Stimulated activated CD8-positive, alpha-beta memory T cell treated with anti-CD3 and anti-CD28 coated beads, Interleukin-7, amount 100 ng/mL, for 48 hours (primary cell): ENCODE measurements around the gene MID2.
"Not testable (repeated sequence)": the region's sequence is repeated elsewhere in the genome, so short reads cannot be mapped to it uniquely, and the experiment has no call there.

Experiments used
- DNase-seq, 2 donors: peaks; one replicate each; pipeline ENCODE4 v3.0.0-alpha.2; 2020; ENCODE audit warnings: low read depth in 1 of 2; ENCODE audit errors: extremely low read depth in 1 of 2

MID2 gene

DNA sequence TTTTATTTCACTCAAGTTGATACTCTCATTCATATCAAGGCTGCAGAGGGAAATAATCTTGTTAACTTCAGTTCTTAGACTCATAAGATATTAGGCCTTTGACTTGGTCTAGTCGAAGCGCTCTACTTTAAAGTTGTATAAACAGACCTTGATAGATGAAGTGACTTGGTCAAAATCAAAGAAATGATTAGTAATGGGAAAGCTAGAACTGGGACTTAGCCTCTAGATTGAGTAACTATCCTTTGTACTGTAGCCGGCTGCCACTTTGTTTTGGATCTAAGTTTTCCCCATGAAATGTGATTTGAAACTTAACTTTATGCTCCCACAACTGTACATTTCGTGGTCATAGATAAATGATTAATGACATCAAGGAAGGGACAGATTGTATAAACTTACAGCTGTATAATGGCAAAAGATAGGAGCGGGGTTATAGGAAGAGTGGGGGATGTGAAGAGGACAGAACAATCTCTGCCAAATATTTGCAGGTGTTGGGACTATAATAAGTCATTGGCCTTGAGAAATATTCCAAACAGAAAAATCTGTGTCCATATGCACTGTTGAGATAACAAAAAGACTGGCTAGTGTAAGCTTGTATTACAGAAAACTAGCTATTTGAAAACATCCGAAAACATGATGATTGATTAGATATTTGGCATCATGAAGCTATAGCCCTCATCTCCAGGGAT, 17.2 kb downstream of the MID2 start:
- DNase-seq: no peak

DNA sequence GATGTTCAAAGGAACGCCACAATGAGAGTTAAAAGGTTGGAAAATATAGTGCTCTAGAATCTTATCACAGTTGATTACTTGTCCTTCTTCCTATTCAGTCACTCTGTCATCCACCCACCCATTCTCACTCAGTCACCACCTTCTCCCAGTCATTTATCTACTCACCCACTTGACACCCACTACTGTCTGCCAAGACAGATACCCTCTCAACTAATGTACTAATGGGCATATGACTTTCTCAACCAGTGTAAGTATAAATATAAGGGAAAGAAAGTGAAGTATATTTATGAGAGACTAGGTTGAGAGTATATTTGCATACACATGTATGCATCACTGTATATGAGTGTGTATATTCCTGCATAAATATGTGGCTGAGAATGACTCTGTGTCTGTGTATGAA, 20.0 kb downstream of the MID2 start:
- DNase-seq: no peak

DNA sequence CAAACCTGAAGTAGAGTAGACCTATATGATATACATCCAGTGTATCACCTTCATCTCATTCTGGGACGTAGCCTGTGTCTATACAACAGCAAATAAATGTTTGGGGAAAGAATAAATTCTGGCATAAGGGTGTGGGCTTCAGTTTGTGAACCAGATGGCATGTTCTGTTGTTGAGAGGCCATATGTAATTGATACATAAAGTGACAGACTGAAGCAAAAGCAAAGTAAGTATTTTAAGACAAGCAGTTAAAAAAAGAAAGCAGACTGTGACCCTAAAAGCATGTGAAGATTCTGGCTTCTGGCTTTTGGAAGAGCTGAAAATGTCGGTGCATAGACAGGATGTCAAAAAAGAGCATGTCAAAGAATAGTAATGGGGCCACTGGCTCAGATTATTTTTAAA, 22.9 kb downstream of the MID2 start:
- DNase-seq: no peak

DNA sequence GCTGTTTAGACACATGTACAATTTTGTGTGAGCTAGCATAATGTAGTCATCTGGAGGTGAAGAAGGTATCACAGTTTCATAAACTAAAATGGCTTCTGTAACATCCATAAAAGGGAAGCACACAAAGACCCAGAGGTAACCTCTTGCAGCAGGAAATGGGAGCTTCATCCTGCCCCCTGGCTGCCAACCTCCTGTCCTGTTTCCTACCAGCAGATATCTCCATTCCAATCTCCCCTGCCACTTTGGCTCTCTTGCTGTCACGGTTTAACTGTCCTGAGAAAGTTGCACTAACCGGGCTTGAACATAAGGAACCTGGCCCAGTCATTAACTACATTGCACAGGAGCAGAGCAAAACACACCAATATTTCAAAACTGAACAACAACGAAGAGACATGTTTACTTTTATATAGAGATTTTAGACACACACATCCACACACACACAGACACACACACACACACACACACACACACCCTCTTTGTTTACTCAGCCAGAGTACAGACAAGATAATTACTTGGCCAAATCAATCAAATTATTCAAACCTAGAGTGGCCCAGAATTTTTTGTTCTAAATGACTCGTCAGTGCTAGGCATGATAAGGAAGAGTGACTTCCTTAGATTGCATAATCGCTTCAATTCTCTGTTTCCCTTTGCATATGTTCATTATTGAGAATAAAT, 24.2 kb downstream of the MID2 start:
- DNase-seq: no peak

DNA sequence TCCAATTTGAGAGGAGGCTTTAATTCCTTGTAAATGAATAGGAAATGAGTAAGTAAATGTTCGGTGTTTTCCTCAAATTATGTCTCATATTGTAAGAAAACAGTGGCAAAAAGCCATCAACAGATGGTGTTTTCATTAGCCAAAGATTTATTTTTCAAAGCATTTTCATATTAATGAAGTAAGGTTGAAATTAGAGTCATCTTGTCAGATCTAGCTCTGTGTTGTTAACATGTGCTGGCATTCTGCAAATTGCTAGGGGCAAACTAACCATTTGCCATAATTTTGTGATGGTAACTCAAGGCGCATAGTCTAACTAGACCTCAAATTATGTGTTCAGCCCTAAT, 24.7 kb downstream of the MID2 start:
- no peak for DNase-seq

DNA sequence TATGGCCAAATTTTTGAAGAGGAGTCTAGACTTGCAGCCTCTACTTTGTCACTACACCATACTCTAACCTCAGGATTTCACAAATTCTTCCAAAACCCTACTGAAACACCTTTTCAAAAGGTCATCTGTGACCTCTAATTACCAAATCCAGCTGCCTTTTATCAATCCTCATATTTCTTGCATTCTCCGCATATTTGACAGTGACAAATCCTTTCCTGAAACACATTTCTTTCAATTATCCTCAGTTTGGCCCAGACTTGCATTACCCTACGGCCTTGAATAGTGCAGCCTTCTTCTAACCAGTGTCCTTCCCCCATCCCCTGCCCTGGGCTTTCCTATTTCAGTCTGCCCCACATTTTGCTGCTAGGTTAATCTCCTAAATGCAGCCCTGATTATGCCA, 25.5 kb downstream of the MID2 start:
- DNase-seq: no peak

DNA sequence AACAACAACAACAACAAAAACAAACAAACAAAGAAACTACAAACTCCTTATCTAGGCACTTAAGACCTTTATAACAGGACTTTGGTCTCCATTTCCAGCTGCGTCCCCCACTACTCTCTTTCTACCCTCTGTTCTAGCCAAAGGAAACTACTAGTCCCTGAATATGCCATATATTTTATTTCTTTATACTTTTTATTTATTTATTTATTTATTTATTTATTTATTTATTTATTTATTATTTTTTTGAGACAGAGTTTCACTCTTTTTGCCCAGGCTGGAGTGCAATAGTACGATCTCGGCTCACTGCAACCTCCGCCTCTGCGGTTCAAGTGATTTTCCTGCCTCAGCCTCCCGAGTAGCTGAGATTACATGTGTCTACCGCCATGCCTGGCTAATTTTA, 26.0 kb downstream of the MID2 start:
- DNase-seq: not testable (repeated sequence)

DNA sequence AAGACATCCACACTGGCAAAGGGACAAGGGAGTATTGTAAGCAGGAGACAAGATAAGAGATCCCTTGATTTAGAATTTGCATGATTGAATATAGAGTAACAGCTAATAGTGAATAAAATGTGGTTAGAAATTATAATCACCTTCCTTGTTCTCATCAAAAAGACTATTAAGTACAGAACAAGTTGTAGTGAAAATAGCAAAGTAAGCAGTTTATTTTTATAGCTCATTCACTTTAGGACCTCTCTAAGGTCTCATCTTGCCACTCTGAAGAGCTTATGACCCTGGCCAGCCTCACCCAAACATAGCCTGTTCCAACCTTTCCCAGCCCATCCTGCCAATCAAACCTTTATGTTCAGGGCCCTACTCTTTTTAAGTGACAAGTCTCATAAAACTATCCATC, 30.6 kb downstream of the MID2 start:
- no peak for DNase-seq

DNA sequence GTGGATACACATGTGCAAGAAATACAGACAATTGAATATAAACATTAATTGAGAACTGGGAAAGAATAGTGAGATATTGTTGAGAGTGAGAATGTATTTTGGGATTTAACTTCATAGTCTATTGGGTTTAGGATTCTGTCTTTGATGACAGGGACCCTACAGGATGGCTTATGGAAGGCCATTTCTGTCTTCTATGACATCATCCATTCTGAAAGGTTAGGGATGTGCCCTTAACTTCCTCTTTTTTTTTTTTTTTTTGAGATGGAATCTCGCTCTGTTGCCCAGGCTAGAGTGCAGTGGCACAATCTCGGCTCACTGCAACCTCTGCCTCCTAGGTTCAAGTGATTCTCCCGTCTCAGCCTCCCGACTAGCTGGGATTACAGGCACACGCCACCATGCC, 31.4 kb downstream of the MID2 start:
- not testable (repeated sequence) for DNase-seq

DNA sequence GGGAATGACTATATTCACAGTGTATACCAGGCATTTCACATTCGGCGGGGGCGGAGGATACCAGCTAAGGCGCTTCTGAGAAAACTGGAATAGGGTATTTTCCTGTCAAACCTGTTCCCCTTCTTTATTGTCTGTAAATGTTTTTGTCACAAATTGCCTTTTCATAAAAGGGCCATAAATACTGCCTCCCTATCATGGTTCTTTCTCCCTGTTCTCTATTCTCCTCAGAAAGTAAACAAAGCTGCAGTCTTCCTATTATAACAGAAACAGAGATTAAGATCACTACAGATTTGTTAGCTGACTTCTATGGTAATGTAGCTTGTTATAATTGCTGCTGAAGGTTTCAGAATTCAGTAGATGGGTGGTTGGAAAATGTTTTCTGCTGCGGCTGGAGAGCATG, 32.2 kb downstream of the MID2 start:
- no peak for DNase-seq

DNA sequence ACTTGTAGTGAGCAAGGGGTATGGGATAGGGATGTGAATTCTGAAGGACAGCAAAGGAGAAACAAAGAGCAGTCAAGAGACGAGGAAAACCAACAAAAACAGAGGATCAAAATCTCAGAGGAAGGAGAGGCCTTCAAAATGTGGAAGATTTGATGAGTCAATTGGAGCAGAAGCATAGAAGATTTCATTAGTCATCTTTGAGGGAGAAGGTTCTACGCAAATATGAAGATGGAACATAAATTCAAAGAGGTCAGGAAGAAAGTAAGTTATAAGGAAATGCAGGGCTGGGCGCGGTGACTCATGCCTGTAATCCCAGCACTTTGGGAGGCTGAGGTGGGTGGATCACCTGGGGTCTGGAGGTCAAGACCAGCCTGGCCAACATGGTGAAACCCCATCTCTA, 35.4 kb downstream of the MID2 start:
- no peak for DNase-seq

DNA sequence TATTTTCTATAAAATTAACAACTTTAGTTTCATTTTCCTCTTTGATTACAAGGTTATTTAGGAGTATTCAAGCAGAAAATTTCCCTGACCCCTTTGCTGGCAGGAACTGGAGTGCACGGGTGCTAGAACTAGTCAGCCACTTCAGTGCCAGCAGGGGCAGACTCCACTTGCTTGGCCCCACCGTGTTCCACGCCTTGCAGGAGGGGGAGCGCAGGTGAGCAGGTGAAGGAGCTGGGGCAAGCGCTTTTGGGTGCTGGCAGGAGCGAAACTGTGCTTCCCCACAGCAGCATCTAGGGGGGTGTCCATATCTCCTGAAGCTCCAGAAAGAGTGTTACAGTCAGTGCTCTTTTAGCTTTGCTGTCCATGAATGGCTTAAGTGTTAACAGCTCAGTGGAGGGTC, 45.5 kb downstream of the MID2 start:
- DNase-seq: no peak

DNA sequence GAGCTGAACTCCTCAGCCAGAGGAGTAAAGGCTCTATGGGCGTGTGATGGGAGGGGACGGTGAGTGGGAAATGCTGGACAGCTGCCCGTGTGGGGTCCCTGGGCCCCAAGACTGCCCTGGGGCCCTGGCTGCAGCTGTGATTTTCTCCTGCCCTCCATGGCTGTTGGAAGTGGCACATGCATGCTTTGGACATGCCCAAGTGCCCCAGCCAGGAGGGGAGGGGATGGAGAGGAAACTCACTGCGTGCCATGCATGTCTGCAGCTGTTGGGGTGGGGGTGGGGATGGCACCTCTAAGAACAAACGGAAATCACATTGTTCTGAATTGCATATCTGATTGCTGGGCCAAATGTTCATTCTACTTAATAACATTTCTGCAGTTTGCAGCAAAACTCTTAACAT, 52.4 kb downstream of the MID2 start:
- no peak for DNase-seq

DNA sequence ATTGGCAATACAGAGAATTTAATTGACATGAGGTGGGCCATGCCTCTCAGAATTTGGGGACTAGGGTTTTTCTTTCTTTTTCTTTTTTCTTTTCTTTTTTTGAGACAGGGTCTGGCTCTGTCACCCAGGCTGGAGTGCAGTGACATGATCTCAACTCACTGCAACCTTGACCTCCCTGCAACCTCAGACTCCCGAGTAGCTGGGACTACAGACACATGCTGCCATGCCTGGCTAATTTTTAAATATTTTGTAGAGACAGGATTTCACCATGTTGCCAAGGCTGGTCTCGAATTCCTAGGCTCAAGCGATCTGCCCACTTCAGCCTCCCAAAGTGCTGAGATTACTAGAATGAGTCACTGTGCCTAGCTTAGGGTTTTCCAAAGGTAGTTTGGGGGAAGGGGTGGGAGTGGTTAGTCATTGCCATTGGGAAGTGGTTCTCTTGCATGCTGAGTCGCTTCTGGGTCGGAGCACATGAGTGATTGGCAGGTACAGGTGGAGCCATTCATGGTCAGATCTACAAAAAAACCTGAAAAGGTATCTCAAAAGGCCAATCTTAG, 54.5 kb downstream of the MID2 start:
- DNase-seq: no peak

DNA sequence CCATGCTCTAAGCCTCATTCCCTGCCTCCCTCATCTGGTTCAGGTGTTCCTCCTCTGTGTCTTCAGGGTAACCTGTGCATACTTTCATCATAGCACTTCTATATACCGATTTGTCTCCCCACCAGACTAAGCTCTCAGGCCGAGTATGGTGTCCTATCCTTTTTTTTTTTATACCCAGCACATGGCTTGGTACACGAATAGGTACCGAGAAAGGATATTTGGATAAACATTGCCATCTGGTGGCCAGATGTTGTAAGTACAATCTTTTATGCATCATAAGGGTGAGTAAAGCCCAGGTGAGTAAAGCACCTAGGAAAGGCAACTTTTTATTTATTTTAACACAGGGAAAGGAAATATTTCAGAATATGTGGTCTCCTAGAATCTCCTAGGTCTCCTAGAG, 68.4 kb downstream of the MID2 start:
- DNase-seq: no peak

DNA sequence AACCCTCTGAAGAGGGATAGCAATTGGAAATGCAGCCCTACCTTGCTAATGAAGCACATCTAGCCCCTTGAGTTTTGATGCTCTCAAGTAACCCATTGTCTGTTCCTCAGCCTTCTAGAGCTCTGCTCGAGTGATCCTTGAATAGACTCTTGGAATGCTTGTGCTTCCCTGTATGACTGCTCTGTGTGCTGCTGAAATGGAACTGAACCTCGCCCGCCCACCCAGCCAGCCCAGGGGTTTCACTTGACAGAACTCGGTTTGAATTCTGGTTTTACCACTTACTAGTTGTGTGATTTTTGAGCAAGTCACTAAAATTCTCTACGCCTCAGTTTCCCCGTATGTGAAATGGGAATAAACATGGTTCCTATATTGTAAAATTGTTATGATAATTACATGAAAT, 77.1 kb downstream of the MID2 start:
- DNase-seq: no peak

DNA sequence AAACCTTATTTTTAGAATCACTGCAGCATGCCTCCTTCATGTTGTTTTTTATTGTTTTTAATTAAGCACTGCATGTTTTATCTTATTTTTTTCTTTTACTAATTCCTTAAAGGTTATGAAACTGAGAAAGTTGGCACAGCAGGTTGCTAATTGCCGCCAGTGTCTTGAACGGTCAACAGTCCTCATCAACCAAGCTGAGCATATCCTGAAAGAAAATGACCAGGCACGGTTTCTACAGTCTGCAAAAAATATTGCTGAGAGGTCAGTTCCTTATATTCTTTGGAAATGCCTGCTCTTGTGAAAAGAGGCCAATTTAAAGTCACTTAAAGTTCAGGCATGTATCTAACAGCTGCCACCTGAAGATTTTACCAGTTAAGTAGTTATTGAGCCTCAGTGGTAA, 79.7 kb downstream of the MID2 start:
- DNase-seq: no peak

DNA sequence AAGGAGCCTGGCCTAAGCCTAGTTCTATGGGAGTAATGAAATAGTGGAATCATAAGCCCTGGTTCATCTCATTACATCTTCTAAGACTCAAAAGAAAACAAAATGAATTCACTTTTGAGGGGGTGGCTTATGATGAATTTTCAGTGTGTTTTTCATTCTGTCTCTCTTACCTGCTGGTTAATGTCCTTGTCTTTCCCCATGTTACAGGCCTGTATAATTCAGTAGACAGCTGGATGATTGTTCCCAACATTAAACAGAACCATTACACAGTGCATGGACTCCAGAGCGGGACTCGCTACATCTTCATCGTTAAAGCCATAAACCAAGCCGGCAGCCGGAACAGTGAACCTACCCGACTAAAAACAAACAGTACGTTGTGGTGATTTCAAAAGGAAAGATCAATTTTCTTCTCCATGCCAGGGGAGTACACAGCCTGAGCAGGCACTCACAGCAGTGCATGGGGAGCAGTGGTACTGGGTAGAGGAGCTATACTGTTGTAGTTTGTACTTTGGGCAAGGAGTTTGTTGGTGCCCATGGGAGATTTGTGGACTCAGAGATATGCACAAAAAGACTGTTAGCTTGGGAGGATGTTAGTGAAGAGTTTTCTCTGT, 98.6 kb downstream of the MID2 start:
- DNase-seq: no peak

DNA sequence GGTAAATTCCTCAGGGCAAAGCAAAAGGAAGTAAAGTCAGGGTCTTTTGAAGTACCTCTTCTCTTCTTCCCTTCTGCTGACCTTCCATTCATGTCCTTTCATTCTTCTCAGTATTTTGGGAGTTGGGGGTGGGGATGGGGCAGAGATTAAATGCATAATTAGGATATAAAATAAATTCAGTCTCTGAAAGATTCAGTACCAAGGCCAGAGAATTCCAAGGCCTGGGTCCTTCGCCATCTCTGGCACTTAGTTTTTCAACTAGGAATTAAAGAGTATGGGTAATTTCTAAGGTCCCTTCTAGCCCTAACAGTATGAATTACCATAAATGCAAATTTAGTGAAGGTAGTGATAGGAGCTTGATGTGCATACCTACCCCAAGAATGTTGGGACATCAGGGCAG, 108.6 kb downstream of the MID2 start:
- DNase-seq: no peak

DNA sequence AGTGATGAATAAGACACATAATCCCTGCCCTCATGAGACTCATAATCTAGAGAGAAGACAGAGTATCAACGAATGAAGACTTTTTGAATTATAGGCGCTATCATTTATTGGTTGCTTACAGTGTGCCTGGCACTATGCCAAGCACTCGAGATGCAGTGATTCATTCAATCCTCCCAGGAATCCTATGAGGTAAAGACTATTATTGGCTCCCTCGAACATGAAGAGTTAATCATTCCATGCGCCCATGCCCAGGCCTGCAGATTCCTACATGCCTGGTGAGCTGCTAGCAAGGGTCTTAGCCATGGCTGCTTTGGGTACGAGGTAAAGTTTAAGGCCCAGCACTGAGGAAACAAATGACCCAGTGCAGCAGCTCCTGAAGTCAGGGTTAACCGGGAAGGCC, 109.5 kb downstream of the MID2 start:
- DNase-seq: no peak

DNA sequence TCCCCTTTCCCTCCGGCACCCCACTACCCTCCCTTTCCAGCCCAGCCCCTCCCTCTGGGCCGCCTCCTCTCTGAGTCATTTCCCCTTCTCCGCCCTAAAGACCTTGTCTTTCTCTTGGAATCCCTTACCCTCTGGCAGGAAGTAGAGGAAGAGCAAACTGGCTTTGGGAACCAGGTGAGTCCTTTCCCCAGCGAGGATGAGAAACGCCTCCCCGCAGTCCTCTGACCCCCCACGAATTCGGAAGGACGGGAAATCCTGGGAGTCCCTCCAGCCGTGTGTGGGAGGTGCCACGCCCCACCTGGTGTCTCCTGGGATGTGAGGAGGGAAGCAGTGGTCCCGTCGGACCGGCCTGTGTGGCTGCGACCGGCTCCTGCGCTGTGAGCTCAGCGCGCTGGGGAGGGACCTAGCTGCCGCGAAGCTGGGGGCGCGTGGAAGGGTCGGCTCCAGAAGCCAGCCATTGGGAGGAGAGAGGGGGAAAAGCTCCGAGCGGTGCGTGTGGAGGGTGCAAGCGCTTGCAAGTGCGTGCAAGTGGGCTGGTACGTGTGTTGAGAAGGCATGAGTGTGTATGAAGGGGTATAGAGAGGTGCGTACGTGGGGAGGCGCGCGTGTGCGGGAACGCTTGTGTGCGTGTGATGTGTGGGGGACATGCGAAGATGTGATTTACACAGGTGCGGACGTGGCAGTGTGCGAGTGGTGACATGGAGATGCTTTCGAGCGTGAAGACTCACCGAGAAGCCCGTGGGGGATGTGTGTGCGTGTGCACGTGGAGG, 110.2 kb downstream of the MID2 start:
- DNase-seq: no peak

DNA sequence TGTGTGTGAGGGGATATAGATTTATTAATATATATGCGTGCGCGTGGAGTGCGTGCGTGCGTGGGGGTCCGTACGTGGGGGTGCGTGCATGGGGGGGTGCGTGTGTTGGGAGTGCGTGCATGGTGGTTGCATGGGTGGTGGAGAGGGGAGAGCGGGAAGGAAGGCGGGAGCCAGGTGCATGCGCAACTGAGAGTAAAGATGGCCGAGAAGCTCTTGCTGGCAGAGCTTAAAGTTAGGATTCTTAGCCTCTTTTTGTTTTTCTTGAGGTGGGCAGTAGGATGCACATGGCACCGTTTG, 110.7 kb downstream of the MID2 start:
- DNase-seq: no peak
